Measurements from ENCODE around the gene TRIM46.

The TRIM46 gene

GRCh38 chr1:155131856-155132255 lies 41.8 kb upstream of the TRIM46 start:
- TF ChIP-seq TEAD4 (IDR thresholded peaks at IDR 0.05), result no peak
- TF ChIP-seq MAX (IDR thresholded peaks at IDR 0.05), result no peak
- no peak for TF ChIP-seq YY1 (IDR thresholded peaks at IDR 0.05; ENCODE audit: low read depth)
- no peak for TF ChIP-seq ZBTB7A (IDR thresholded peaks at IDR 0.05; ENCODE audit: low read depth)
- TF ChIP-seq, protein P1, sequence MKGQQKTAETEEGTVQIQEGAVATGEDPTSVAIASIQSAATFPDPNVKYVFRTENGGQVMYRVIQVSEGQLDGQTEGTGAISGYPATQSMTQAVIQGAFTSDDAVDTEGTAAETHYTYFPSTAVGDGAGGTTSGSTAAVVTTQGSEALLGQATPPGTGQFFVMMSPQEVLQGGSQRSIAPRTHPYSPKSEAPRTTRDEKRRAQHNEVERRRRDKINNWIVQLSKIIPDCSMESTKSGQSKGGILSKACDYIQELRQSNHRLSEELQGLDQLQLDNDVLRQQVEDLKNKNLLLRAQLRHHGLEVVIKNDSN (IDR thresholded peaks at IDR 0.05), result no peak
- TF ChIP-seq TCF12 (IDR thresholded peaks at IDR 0.05; ENCODE audit: low read depth), result no peak
- TF ChIP-seq NFIC (IDR thresholded peaks at IDR 0.05), result no peak
- TF ChIP-seq EP300 (IDR thresholded peaks at IDR 0.05; ENCODE audit: borderline replicate concordance), result no peak
- TF ChIP-seq FOXM1 (IDR thresholded peaks at IDR 0.05; ENCODE audit: borderline replicate concordance, low read depth), result no peak
- TF ChIP-seq EGR1 (IDR thresholded peaks at IDR 0.05), result no peak
- TF ChIP-seq CREB1 (IDR thresholded peaks at IDR 0.05; ENCODE audit: low read depth), result no peak
- TF ChIP-seq REST (IDR thresholded peaks at IDR 0.05; ENCODE audit: low read depth), result no peak
- no peak for TF ChIP-seq TAF1 (IDR thresholded peaks at IDR 0.05; ENCODE audit: low read depth)

DNA sequence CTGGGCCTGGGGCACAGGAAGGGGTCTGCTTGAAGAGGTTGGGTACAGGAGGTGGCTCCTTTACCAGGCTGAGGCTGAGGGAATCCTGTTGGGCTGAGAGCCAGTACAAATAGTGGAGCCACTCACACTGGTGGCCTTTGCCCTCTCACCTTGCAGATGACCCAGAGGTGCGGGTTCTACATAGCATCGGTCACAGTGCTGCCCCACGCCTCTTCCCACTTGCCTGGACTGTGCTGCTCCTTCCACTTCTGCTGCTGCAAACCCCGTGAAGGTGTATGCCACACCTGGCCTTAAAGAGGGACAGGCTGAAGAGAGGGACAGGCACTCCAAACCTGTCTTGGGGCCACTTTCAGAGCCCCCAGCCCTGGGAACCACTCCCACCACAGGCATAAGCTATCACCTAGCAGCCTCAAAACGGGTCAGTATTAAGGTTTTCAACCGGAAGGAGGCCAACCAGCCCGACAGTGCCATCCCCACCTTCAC lies 39.8 kb upstream of the TRIM46 start:
- TF ChIP-seq MAX (IDR thresholded peaks at IDR 0.05) (no peak), TCF12 (IDR thresholded peaks at IDR 0.05; ENCODE audit: low read depth) (no peak), EGR1 (IDR thresholded peaks at IDR 0.05) (no peak), CEBPB (IDR thresholded peaks at IDR 0.05) (no peak)

DNA sequence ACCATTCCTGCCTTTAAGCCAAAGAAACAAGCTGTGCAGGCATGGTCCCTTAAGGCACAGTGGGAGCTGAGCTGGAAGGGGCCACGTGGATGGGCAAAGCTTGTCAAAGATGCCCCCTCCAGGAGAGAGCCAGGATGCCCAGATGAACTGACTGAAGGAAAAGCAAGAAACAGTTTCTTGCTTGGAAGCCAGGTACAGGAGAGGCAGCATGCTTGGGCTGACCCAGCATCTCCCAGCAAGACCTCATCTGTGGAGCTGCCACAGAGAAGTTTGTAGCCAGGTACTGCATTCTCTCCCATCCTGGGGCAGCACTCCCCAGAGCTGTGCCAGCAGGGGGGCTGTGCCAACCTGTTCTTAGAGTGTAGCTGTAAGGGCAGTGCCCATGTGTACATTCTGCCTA lies 39.3 kb upstream of the TRIM46 start:
- TF ChIP-seq YY1 (IDR thresholded peaks at IDR 0.05; ENCODE audit: low read depth), result no peak
- no peak for TF ChIP-seq CREB1 (IDR thresholded peaks at IDR 0.05; ENCODE audit: low read depth)
- TF ChIP-seq CEBPB (IDR thresholded peaks at IDR 0.05), result no peak
- no peak for TF ChIP-seq NFIC (IDR thresholded peaks at IDR 0.05)
- no peak for TF ChIP-seq EP300 (IDR thresholded peaks at IDR 0.05; ENCODE audit: borderline replicate concordance)
- no peak for TF ChIP-seq TEAD4 (IDR thresholded peaks at IDR 0.05)
- no peak for TF ChIP-seq ZBTB7A (IDR thresholded peaks at IDR 0.05; ENCODE audit: low read depth)
- TF ChIP-seq TCF12 (IDR thresholded peaks at IDR 0.05; ENCODE audit: low read depth), result no peak
- TF ChIP-seq, protein P1 (IDR thresholded peaks at IDR 0.05), result no peak
- no peak for TF ChIP-seq RAD21 (IDR thresholded peaks at IDR 0.05; ENCODE audit: low read depth)
- no peak for TF ChIP-seq TAF1 (IDR thresholded peaks at IDR 0.05; ENCODE audit: low read depth)
- no peak for TF ChIP-seq MAX (IDR thresholded peaks at IDR 0.05)
- TF ChIP-seq EGR1 (IDR thresholded peaks at IDR 0.05), result no peak
- TF ChIP-seq REST (IDR thresholded peaks at IDR 0.05; ENCODE audit: low read depth), result no peak
- TF ChIP-seq FOXM1 (IDR thresholded peaks at IDR 0.05; ENCODE audit: borderline replicate concordance, low read depth), result no peak

- no peak for TF ChIP-seq TAF1 (IDR thresholded peaks at IDR 0.05; ENCODE audit: low read depth)
- TF ChIP-seq CEBPB (IDR thresholded peaks at IDR 0.05), result no peak
- TF ChIP-seq EGR1 (IDR thresholded peaks at IDR 0.05), result 0 out of 2 replicates have a peak, but pooled peaks have one; percentile 43
- peak; percentile 50 for TF ChIP-seq MAX (IDR thresholded peaks at IDR 0.05)
- TF ChIP-seq ZBTB7A (IDR thresholded peaks at IDR 0.05; ENCODE audit: low read depth), result no peak; the same call in 1 of the 2 replicates
- no peak for TF ChIP-seq YY1 (IDR thresholded peaks at IDR 0.05; ENCODE audit: low read depth)
- TF ChIP-seq EP300 (IDR thresholded peaks at IDR 0.05; ENCODE audit: borderline replicate concordance), result peak; percentile 33; the same call in 1 of the 2 replicates
- TF ChIP-seq CREB1 (IDR thresholded peaks at IDR 0.05; ENCODE audit: low read depth), result no peak
- TF ChIP-seq RAD21 (IDR thresholded peaks at IDR 0.05; ENCODE audit: low read depth), result 0 out of 2 replicates have a peak, but pooled peaks have one; percentile 1
- TF ChIP-seq NFIC (IDR thresholded peaks at IDR 0.05), result peak; percentile 58; the same call in 1 of the 2 replicates
- peak; percentile 68; the same call in 1 of the 2 replicates for TF ChIP-seq TEAD4 (IDR thresholded peaks at IDR 0.05)
- no peak for TF ChIP-seq FOXM1 (IDR thresholded peaks at IDR 0.05; ENCODE audit: borderline replicate concordance, low read depth)
- peak; percentile 28; the same call in 1 of the 2 replicates for TF ChIP-seq TCF12 (IDR thresholded peaks at IDR 0.05; ENCODE audit: low read depth)
- TF ChIP-seq, protein P1 (IDR thresholded peaks at IDR 0.05), result peak; percentile 33; the same call in 1 of the 2 replicates
- TF ChIP-seq REST (IDR thresholded peaks at IDR 0.05; ENCODE audit: low read depth), result no peak
Observed at GRCh38 chr1:155134880-155135414, 38.7 kb upstream of the TRIM46 start.

Data from Ishikawa (cell line).